ENCODE results near the gene PLXNA2.

- TF ChIP-seq CTCF (IDR thresholded peaks at IDR 0.05) (no peak), POLR2A (IDR thresholded peaks at IDR 0.05) (no peak), POLR2AphosphoS5 (IDR thresholded peaks at IDR 0.05; ENCODE audit: insufficient read depth in 1 of 2, low read depth in 1 of 2) (no peak)
These were observed 4.2 kb upstream of the PLXNA2 start for GRCh38 chr1:208248307-208248801.

Measured in vagina (tissue), 2 donors.